Colonic mucosa (tissue), 4 donors: ENCODE results near the gene LRP1-AS. TPM values are rescaled to one million over a fixed set of nuclear protein-coding genes. Genes with fewer than 3 reads are reported as not detected.

Experiments
- DNase-seq: peaks from one replicate; pipeline ENCODE4 v3.0.0-alpha.2; 2020
- H3K27ac ChIP-seq: fragments of 200-600 bp; one replicate; pipeline ENCODE4 v1.8.0; 2021
- H3K27me3 ChIP-seq: fragments of 200-600 bp; one replicate; pipeline ENCODE4 v1.8.0; 2021
- H3K36me3 ChIP-seq: fragments of 200-600 bp; one replicate; pipeline ENCODE4 v1.8.0; 2021
- H3K4me1 ChIP-seq: fragments of 200-600 bp; one replicate; pipeline ENCODE4 v1.8.0; 2021; ENCODE audit warnings: mild to moderate bottlenecking
- H3K4me3 ChIP-seq: fragments of 200-600 bp; one replicate; pipeline ENCODE4 v1.8.0; 2021
- H3K9ac ChIP-seq, 2 donors: one replicate each; pipeline ENCODE4 v1.7.0; 2013; ENCODE audit warnings: control low read depth in 2 of 2, low read depth in 2 of 2, low read length in 2 of 2
- H3K9me3 ChIP-seq: fragments of 200-600 bp; one replicate; pipeline ENCODE4 v1.8.0; 2021
- CTCF ChIP-seq: fragments of 200-600 bp; IDR thresholded peaks from one replicate; pipeline ENCODE4 v1.8.0; 2022; ENCODE audit warnings: antibody characterized with exemption, mild to moderate bottlenecking
- intact Hi-C: fragments of 100-400 bp; cut with DNase I; formaldehyde crosslinking; loops from one replicate; pipeline ENCODE4 v1.14.1; 2022
- total RNA-seq, 2 donors: library from RNA; stranded (reverse); fragmentation: NEBNext Ultra II Directional in 1 of 2; extraction: Animal tissue kit (Norgen Biotek cat#: 25700) in 1 of 2; gene quantifications; one replicate each; pipeline ENCODE4 v1.2.1, GENCODE V29; 2021
- donor health status: healthy.
- donor health status: DM: no; HTN: no; CAD: no.
- donor health status: DM: no; HTN: no; CAD: no.

Gene LRP1-AS
- total RNA-seq, 2 donors from 2014 or later: not detected

- Histone ChIP-seq H3K4me3 (no peak overlapping the region), H3K27me3 (no peaks in the 10 kb centered on the region), H3K9me3 (no peaks in the 10 kb centered on the region), H3K9ac (peak overlapping the region in 1 of 2 donors; percentile 21), H3K36me3 (no peaks in the 10 kb centered on the region), H3K4me1 (peaks cover 10% of the 10 kb centered on the region), H3K27ac (peak overlapping the region; percentile 63)
- intact Hi-C loops: no loop called here
- no peak for TF ChIP-seq CTCF
- DNase-seq: no peak
These were observed 12.5 kb downstream of the LRP1-AS start for GRCh38 chr12:57134949-57135348.

DNA sequence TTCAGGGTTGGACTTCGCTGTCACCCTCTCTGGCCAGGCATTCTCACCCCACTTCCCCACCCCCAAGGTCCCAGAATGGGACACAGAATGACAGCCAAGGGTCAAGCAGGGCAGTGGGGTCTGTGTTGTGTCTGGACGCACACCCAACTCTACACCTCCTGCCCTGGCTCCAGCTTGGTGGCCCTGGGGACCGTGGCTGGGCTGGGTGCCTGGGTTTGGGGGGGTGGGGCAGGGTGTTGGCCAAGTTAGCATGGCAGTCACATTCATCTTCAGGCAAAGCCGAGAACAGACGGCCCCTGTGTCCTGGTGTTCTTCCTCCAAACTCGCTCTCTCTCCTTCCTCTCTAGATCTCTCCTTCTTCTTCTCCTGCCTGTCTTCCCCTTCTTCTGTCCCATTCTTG, 13.5 kb downstream of the LRP1-AS start:
- no peaks in the 10 kb centered on the region for H3K36me3 ChIP-seq
- H3K4me3 ChIP-seq: no peak overlapping the region
- H3K9ac ChIP-seq: no peak overlapping the region
- no peak for TF ChIP-seq CTCF
- H3K9me3 ChIP-seq: no peaks in the 10 kb centered on the region
- DNase-seq: peak; percentile 23
- no peaks in the 10 kb centered on the region for H3K27me3 ChIP-seq
- H3K27ac ChIP-seq: peak overlapping the region; percentile 63
- peaks cover 10% of the 10 kb centered on the region for H3K4me1 ChIP-seq
- intact Hi-C loops: no loop called here

DNA sequence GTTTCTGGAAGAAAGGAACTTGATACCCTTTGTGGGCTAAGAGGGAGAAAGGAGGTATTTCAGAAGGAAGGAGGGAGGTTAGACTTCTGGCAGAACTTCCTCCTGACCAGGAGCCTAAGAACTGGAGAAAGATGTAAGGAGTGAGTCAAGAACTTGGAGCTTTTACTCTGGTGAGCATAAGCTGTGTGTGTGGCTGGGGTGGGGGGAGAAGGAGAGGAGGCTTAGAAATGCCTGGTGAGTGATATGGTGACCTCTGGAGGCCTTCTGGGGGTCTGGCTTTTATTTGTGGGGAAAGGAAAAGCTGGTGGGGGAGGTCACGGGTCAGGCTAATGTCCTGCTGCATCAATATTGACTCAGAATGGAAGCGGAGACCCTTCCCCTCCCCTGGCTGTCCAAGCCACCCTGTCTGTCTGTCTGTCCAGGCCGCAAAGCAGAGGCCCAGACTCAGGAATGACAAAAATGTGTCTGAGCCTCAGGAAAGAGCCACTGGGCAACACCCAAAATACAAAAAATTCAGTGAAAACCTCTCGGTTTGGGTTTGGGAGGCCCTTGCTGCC, 14.3 kb downstream of the LRP1-AS start:
- Histone ChIP-seq H3K36me3 (no peaks in the 10 kb centered on the region), H3K27me3 (no peaks in the 10 kb centered on the region), H3K9ac (peak overlapping the region; percentile 5 to 87), H3K27ac (peak overlapping the region; percentile 63), H3K4me1 (peaks cover 4% of the 10 kb centered on the region), H3K9me3 (no peaks in the 10 kb centered on the region), H3K4me3 (no peak overlapping the region)
- peak; percentile 16 for DNase-seq
- TF ChIP-seq CTCF: no peak
- intact Hi-C loops: no loop called here

GRCh38 chr12:57131896-57132744, 15.3 kb downstream of the LRP1-AS start:
- Histone ChIP-seq H3K9me3 (no peaks in the 10 kb centered on the region), H3K4me3 (no peak overlapping the region), H3K36me3 (no peaks in the 10 kb centered on the region), H3K27me3 (no peaks in the 10 kb centered on the region), H3K9ac (peak overlapping the region; percentile 39 to 87), H3K27ac (peak overlapping the region; percentile 26), H3K4me1 (no peaks in the 10 kb centered on the region)
- intact Hi-C loops: no loop called here
- TF ChIP-seq CTCF: no peak
- DNase-seq: no peak

- peak overlapping the region in 1 of 2 donors; percentile 87 for H3K9ac ChIP-seq
- peak; percentile 17 for DNase-seq
- peaks cover 5% of the 10 kb centered on the region for H3K4me1 ChIP-seq
- H3K27me3 ChIP-seq: no peaks in the 10 kb centered on the region
- H3K27ac ChIP-seq: peak overlapping the region; percentile 99
- H3K4me3 ChIP-seq: peak overlapping the region; percentile 86
- no peaks in the 10 kb centered on the region for H3K36me3 ChIP-seq
- intact Hi-C loops: no loop called here
- H3K9me3 ChIP-seq: no peaks in the 10 kb centered on the region
- TF ChIP-seq CTCF: no peak
These were observed 16.5 kb downstream of the LRP1-AS start for GRCh38 chr12:57130941-57131340.
